Tibial artery (tissue), 4 donors: ENCODE data around the gene ACVR1.

Experiments used
- DNase-seq, 2 donors: peaks; one replicate each; pipeline ENCODE4 v3.0.0-alpha.2; 2019
- H3K27ac ChIP-seq, 2 donors: fragments of 200-600 bp; sonication (generic) in 1 of 2; 1 replicate in 1 of 2; 2 replicates in 1 of 2; pipeline ENCODE4 v1.5.1; 2018 to 2019; ENCODE audit warnings: mild to moderate bottlenecking in 1 of 2
- H3K27me3 ChIP-seq, 2 donors: fragments of 200-600 bp; sonication (generic) in 1 of 2; one replicate each; pipeline versions ENCODE4 v1.5.1 to v1.6.0; 2016 to 2019
- H3K36me3 ChIP-seq, 3 donors: fragments of 200-600 bp; sonication (generic) in 2 of 3; one replicate each; pipeline ENCODE4 v1.5.1; 2016 to 2019; ENCODE audit warnings: mild to moderate bottlenecking in 2 of 3
- H3K4me1 ChIP-seq, 4 donors: fragments of 200-600 bp; sonication (generic) in 2 of 4; 1 replicate in 3 of 4; 2 replicates in 1 of 4; pipeline ENCODE4 v1.5.1; 2016 to 2019
- H3K4me3 ChIP-seq, 2 donors: fragments of 200-600 bp; sonication (generic) in 1 of 2; 1 replicate in 1 of 2; 2 replicates in 1 of 2; pipeline ENCODE4 v1.5.1; 2018 to 2019; ENCODE audit warnings: mild to moderate bottlenecking in 2 of 2
- H3K9me3 ChIP-seq, 3 donors: fragments of 200-600 bp; sonication (generic) in 1 of 3; one replicate each; pipeline ENCODE4 v1.5.1; 2016 to 2019
- intact Hi-C: fragments of 100-400 bp; cut with DNase I; formaldehyde crosslinking; loops from one replicate; pipeline ENCODE4 v1.15.0; 2023; ENCODE audit warnings: low total_unique reads
- TF ChIP-seq, protein P1 (sequence below), 2 experiments: fragments of 200-600 bp in 1 of 2; fragments of 450-650 bp in 1 of 2; IDR thresholded peaks; one replicate each; pipeline ENCODE4 v1.5.1; 2017 to 2019; ENCODE audit warnings: antibody characterized with exemption in 2 of 2, mild to moderate bottlenecking in 1 of 2, moderate library complexity in 1 of 2

Gene ACVR1

GRCh38 chr2:157691131-157691530, 185.0 kb downstream of the ACVR1 start:
- Histone ChIP-seq H3K36me3 (no peaks in the 10 kb centered on the region), H3K9me3 (no peaks in the 10 kb centered on the region), H3K27me3 (no peaks in the 10 kb centered on the region), H3K4me1 (no peaks in the 10 kb centered on the region), H3K4me3 (no peak overlapping the region), H3K27ac (no peak overlapping the region)
- no peak for DNase-seq
- intact Hi-C loops: no loop called here
- TF ChIP-seq, protein P1, sequence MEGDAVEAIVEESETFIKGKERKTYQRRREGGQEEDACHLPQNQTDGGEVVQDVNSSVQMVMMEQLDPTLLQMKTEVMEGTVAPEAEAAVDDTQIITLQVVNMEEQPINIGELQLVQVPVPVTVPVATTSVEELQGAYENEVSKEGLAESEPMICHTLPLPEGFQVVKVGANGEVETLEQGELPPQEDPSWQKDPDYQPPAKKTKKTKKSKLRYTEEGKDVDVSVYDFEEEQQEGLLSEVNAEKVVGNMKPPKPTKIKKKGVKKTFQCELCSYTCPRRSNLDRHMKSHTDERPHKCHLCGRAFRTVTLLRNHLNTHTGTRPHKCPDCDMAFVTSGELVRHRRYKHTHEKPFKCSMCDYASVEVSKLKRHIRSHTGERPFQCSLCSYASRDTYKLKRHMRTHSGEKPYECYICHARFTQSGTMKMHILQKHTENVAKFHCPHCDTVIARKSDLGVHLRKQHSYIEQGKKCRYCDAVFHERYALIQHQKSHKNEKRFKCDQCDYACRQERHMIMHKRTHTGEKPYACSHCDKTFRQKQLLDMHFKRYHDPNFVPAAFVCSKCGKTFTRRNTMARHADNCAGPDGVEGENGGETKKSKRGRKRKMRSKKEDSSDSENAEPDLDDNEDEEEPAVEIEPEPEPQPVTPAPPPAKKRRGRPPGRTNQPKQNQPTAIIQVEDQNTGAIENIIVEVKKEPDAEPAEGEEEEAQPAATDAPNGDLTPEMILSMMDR (IDR thresholded peaks at IDR 0.05): no peak
